MM.1S (cell line): Measurements from ENCODE around the gene KCNH2.

Source experiments
- DNase-seq: peaks from one replicate; pipeline ENCODE4 v3.0.0-alpha.2; 2015
- H2AFZ ChIP-seq: fragments of 300-600 bp; sonication (generic); 2 replicates; pipeline ENCODE4 v1.6.0; 2016; ENCODE audit warnings: antibody characterized with exemption, low read length
- H3F3A ChIP-seq: fragments of 300-600 bp; sonication (generic); 2 replicates; pipeline ENCODE4 v1.6.1; 2016; ENCODE audit warnings: mild to moderate bottlenecking, antibody characterized with exemption, low read length, moderate library complexity, mixed read lengths; ENCODE audit not compliant: insufficient read depth
- H3K27ac ChIP-seq: fragments of 300-600 bp; sonication (generic); 2 replicates; pipeline ENCODE4 v1.5.1; 2016; ENCODE audit warnings: mild to moderate bottlenecking, low read length
- H3K27me3 ChIP-seq: fragments of 300-600 bp; sonication (generic); replicated peaks from 2 replicates; pipeline ENCODE4 v1.6.0; 2016; ENCODE audit warnings: low read length; ENCODE audit not compliant: insufficient read depth
- H3K36me3 ChIP-seq: fragments of 300-600 bp; sonication (generic); replicated peaks from 2 replicates; pipeline ENCODE4 v1.6.1; 2016; ENCODE audit warnings: mild to moderate bottlenecking, low read length, mixed read lengths; ENCODE audit not compliant: insufficient read depth
- H3K4me1 ChIP-seq: fragments of 300-600 bp; sonication (generic); 2 replicates; pipeline ENCODE4 v1.6.1; 2016; ENCODE audit warnings: low read length, mixed read lengths
- H3K4me2 ChIP-seq: fragments of 300-600 bp; sonication (generic); 2 replicates; pipeline ENCODE4 v1.6.0; 2016; ENCODE audit warnings: low read depth, low read length
- H3K4me3 ChIP-seq: fragments of 300-600 bp; sonication (generic); 2 replicates; pipeline ENCODE4 v1.5.1; 2016; ENCODE audit warnings: low read length, mixed read lengths
- H3K79me2 ChIP-seq: fragments of 300-600 bp; sonication (generic); 2 replicates; pipeline ENCODE4 v1.6.1; 2016; ENCODE audit warnings: mixed run types, low read length, mixed read lengths
- H3K9ac ChIP-seq: fragments of 300-600 bp; sonication (generic); 2 replicates; pipeline ENCODE4 v1.6.1; 2016; ENCODE audit warnings: low read length, mixed read lengths
- H3K9me2 ChIP-seq: fragments of 300-600 bp; sonication (generic); replicated peaks from 2 replicates; pipeline ENCODE4 v1.6.1; 2016; ENCODE audit warnings: mild to moderate bottlenecking, low read length, mixed read lengths; ENCODE audit not compliant: insufficient read depth
- H3K9me3 ChIP-seq: fragments of 300-600 bp; sonication (generic); replicated peaks from 2 replicates; pipeline ENCODE4 v1.6.1; 2016; ENCODE audit warnings: mild to moderate bottlenecking, low read length, mixed read lengths; ENCODE audit not compliant: insufficient read depth
- H4K20me1 ChIP-seq: fragments of 300-600 bp; sonication (generic); 2 replicates; pipeline ENCODE4 v1.6.1; 2016; ENCODE audit warnings: mild to moderate bottlenecking, low read length, moderate library complexity, mixed read lengths; ENCODE audit not compliant: insufficient read depth
- EZH2 ChIP-seq: fragments of 300-600 bp; sonication (generic); optimal IDR thresholded peaks from 2 replicates; pipeline ENCODE3; 2017; ENCODE audit warnings: low read depth, mild to moderate bottlenecking, antibody characterized with exemption, low read length, mixed read lengths
- EZH2phosphoT487 ChIP-seq: fragments of 300-600 bp; sonication (generic); IDR thresholded peaks from 2 replicates; pipeline ENCODE4 v1.6.1; 2018; ENCODE audit warnings: antibody characterized with exemption, low read length
- TF ChIP-seq, protein P1 (sequence below): fragments of 300-600 bp; sonication (generic); IDR thresholded peaks from 2 replicates; pipeline ENCODE4 v1.5.1; 2016; ENCODE audit warnings: antibody characterized with exemption, low read length, mixed read lengths

Gene KCNH2

GRCh38 chr7:150957133-150958020 is 20.7 kb downstream of the KCNH2 start:
- Histone ChIP-seq H3K27me3 (no peaks in the 10 kb centered on the region), H4K20me1 (no peaks in the 10 kb centered on the region), H3K4me3 (no peak overlapping the region), H3F3A (no peaks in the 10 kb centered on the region), H3K4me1 (no peaks in the 10 kb centered on the region), H3K79me2 (no peaks in the 10 kb centered on the region), H3K9me2 (no peaks in the 10 kb centered on the region), H3K27ac (no peak overlapping the region), H3K9ac (no peak overlapping the region), H3K4me2 (no peak overlapping the region), H3K9me3 (no peaks in the 10 kb centered on the region), H2AFZ (no peak overlapping the region), H3K36me3 (no peaks in the 10 kb centered on the region)
- DNase-seq = no peak
- no peak for TF ChIP-seq EZH2
- no peak for TF ChIP-seq EZH2phosphoT487
- TF ChIP-seq, protein P1, sequence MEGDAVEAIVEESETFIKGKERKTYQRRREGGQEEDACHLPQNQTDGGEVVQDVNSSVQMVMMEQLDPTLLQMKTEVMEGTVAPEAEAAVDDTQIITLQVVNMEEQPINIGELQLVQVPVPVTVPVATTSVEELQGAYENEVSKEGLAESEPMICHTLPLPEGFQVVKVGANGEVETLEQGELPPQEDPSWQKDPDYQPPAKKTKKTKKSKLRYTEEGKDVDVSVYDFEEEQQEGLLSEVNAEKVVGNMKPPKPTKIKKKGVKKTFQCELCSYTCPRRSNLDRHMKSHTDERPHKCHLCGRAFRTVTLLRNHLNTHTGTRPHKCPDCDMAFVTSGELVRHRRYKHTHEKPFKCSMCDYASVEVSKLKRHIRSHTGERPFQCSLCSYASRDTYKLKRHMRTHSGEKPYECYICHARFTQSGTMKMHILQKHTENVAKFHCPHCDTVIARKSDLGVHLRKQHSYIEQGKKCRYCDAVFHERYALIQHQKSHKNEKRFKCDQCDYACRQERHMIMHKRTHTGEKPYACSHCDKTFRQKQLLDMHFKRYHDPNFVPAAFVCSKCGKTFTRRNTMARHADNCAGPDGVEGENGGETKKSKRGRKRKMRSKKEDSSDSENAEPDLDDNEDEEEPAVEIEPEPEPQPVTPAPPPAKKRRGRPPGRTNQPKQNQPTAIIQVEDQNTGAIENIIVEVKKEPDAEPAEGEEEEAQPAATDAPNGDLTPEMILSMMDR = no peak

GRCh38 chr7:150956395-150957132 is 21.6 kb downstream of the KCNH2 start:
- Histone ChIP-seq H3K27me3 (no peaks in the 10 kb centered on the region), H3K9ac (no peak overlapping the region), H3F3A (no peaks in the 10 kb centered on the region), H3K4me2 (no peak overlapping the region), H3K4me3 (no peak overlapping the region), H4K20me1 (no peaks in the 10 kb centered on the region), H3K4me1 (no peaks in the 10 kb centered on the region), H3K9me2 (no peaks in the 10 kb centered on the region), H3K9me3 (no peaks in the 10 kb centered on the region), H3K36me3 (no peaks in the 10 kb centered on the region), H3K27ac (no peak overlapping the region), H2AFZ (no peak overlapping the region), H3K79me2 (no peaks in the 10 kb centered on the region)
- DNase-seq = no peak
- TF ChIP-seq EZH2 (no peak), EZH2phosphoT487 (no peak)
- TF ChIP-seq, protein P1 = no peak

DNA sequence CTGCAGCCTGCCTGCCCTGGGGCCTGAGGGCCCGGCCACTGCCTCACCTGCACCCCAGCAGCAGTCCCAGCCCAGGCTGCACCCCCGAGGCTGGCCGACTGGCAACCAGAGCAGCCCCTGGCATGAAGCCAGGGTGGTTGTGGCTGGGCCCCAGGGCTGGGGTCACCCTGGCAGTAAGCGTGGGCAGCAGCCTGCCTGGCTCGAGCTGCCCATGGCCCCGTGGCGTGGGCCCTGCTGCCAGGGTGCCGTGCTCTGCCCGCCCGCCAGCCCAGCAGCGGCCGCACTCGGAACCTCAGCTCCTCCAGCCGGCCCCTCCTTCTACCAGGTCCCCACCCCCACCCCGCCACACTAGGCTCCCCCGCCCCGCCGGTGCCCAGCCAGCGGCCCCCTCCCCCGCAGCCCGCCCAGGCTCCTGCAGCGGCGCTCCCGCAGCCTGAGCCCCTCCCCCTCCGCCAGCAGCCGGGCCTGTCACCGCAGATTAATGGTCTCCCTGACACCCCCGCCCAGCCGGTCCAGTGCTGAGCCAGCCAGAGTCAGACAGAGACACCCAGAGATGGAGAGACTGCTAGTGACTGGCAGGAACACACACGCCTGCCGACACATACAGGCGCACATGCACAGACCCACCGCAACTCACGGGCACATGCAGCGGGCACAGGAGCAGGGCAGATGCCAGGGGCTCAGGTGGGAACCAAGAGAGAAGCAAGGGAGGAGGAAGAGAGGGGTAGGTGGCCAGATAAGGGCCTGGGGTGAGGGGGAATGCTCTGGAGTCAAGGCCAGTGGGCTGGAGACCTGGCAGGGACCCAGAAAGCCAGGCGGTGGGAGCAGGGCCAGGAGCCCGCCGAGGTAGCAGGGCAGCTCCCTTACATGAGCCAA is 22.4 kb downstream of the KCNH2 start:
- DNase-seq = no peak
- no peaks in the 10 kb centered on the region for H3K9me3 ChIP-seq
- TF ChIP-seq, protein P1 = no peak
- no peak for TF ChIP-seq EZH2
- no peak for TF ChIP-seq EZH2phosphoT487
- H4K20me1 ChIP-seq = no peaks in the 10 kb centered on the region
- no peaks in the 10 kb centered on the region for H3K36me3 ChIP-seq
- no peak overlapping the region for H3K9ac ChIP-seq
- H3K4me2 ChIP-seq = no peak overlapping the region
- no peak overlapping the region for H3K27ac ChIP-seq
- H3F3A ChIP-seq = no peaks in the 10 kb centered on the region
- H3K9me2 ChIP-seq = no peaks in the 10 kb centered on the region
- no peak overlapping the region for H3K4me3 ChIP-seq
- H2AFZ ChIP-seq = no peak overlapping the region
- no peaks in the 10 kb centered on the region for H3K4me1 ChIP-seq
- H3K79me2 ChIP-seq = no peaks in the 10 kb centered on the region
- no peaks in the 10 kb centered on the region for H3K27me3 ChIP-seq
